ENCODE results near the gene ARID5B. TPM values are rescaled to one million over a fixed set of nuclear protein-coding genes. Genes with fewer than 3 reads are reported as not detected.

ARID5B gene
- total RNA-seq, 4 donors from 2014 or later = 17.7 to 54.6 (median 34.8) TPM

DNA sequence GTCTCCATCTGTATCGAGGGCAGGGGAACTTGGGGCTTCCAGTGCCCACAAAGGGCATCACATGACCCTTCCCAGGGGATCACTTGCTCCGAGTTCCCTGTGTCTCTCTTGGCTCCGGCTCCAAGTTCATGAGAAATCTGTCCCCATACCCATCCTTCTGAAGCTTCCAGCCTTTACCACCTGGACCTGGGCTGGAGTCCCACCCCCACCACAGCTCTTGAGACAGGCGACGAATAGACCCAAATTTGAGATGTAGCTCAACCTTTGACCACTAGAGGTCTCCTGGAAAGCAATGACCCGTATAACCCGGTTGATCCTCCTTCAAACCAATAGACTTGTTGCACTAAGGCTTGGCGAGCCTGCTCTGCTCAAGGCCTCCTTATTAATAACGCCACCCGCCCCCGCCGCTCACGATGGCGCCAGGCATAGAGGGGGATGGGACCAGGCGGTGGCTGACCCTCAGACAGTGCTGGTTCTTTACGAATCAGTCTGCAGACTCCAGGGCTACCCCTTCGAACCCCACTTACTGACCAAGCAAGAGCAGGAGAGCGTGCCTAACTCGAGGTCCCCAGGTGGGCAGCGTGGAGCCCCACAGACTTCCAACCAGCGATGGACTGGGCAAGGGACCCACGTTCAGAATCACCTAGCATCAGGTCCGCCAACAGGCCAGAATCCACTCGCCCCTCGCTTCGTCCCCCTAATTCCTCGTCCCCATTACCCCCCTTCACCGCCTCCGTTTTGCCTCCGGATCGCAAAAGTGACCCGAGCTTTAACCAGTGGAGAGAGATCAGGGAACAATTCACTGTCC lies 4.4 kb upstream of the ARID5B start:
- no peaks in the 10 kb centered on the region for H3K36me3 ChIP-seq
- TF ChIP-seq POLR2AphosphoS5 (IDR thresholded peaks at IDR 0.05) (peak in 1 of 3 donors; percentile 53), POLR2A (IDR thresholded peaks at IDR 0.05) (no peak), EP300 (IDR thresholded peaks at IDR 0.05; ENCODE audit: low read depth) (no peak)
- TF ChIP-seq, protein P1, sequence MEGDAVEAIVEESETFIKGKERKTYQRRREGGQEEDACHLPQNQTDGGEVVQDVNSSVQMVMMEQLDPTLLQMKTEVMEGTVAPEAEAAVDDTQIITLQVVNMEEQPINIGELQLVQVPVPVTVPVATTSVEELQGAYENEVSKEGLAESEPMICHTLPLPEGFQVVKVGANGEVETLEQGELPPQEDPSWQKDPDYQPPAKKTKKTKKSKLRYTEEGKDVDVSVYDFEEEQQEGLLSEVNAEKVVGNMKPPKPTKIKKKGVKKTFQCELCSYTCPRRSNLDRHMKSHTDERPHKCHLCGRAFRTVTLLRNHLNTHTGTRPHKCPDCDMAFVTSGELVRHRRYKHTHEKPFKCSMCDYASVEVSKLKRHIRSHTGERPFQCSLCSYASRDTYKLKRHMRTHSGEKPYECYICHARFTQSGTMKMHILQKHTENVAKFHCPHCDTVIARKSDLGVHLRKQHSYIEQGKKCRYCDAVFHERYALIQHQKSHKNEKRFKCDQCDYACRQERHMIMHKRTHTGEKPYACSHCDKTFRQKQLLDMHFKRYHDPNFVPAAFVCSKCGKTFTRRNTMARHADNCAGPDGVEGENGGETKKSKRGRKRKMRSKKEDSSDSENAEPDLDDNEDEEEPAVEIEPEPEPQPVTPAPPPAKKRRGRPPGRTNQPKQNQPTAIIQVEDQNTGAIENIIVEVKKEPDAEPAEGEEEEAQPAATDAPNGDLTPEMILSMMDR (IDR thresholded peaks at IDR 0.05) = peak; percentile 63 to 81 (median 65)
- DNase-seq = peak; percentile 58
- intact Hi-C loops (cut with DNase I; ENCODE audit: low total_unique reads) (no loop called here), in situ Hi-C loops (cut with MboI; ENCODE audit: low pct_ligation_motif_present in 1 of 4, low pct_unique_long_range_greater_than_20kb in 1 of 4, low sequenced_read_pairs in 3 of 4) (loop anchor here in 3 of 4 donors (10.0 kb wide), 3 partner anchors 148 to 358 kb away; no protein-coding TSS in a partner anchor)
- no peaks in the 10 kb centered on the region for H3K27me3 ChIP-seq
- 45 to 51% methylated on average over 14 to 30 of the region's 32 CpGs for WGBS, 2 donors (ENCODE audit: low coverage in 1 of 2)
- peak overlapping the region; percentile 98 for H3K27ac ChIP-seq
- H3K4me1 ChIP-seq = peaks cover 6 to 39% (median 30%) of the 10 kb centered on the region in 4 donors
- peak overlapping the region in 1 of 4 donors; percentile 20 for H3K4me3 ChIP-seq
- no peaks in the 10 kb centered on the region for H3K9me3 ChIP-seq

DNA sequence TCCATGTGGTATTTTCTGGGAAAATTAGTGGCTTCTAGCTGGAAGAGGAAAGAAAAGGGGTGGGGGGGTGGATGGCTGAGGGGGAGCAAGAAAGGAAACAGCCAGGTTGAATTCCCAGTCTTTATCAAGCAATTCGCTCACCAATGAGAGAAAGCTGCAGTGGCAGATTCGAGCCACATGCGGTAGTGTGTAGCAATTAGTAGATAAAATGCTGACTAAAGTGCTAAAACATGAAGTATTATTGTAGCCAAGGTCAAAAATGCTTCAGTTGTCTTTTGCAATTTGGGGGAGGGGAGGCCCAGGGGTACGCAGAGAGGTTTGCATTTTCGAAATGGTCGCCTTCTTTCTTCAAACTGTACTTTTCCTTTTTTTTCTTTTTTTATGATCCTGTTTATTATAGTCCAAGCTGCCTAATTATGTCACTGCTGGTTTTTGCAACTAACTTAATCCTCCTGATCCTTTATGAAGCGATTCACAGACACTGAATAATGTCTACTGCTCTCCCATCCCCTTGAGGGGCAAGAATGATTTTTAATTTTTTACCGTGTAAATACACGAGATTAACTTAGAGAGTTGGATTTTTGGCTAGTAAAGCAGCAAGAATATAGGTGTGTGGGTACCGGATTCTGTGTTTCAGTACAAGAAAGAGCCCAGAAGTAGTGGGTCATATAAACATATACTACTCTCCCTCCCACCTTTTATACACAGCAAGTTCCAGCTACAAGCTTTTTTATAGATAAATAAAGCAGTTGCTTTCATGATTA lies 3.6 kb upstream of the ARID5B start:
- WGBS, 2 donors (ENCODE audit: low coverage in 1 of 2) = 22 to 23% methylated on average over 10 of the region's 10 CpGs
- intact Hi-C loops (cut with DNase I; ENCODE audit: low total_unique reads) = no loop called here
- peak overlapping the region in 1 of 4 donors; percentile 20 for H3K4me3 ChIP-seq
- H3K27ac ChIP-seq = peak overlapping the region; percentile 98
- in situ Hi-C loops (cut with MboI; ENCODE audit: low pct_ligation_motif_present in 1 of 4, low pct_unique_long_range_greater_than_20kb in 1 of 4, low sequenced_read_pairs in 3 of 4) = loop anchor here in 3 of 4 donors (10.0 kb wide), 3 partner anchors 147 to 357 kb away; no protein-coding TSS in a partner anchor
- TF ChIP-seq, protein P1 (IDR thresholded peaks at IDR 0.05) = peak; percentile 32 to 67 (median 46)
- no peak for TF ChIP-seq POLR2A (IDR thresholded peaks at IDR 0.05)
- no peak for TF ChIP-seq POLR2AphosphoS5 (IDR thresholded peaks at IDR 0.05)
- no peak for TF ChIP-seq EP300 (IDR thresholded peaks at IDR 0.05; ENCODE audit: low read depth)
- peaks cover 6 to 39% (median 30%) of the 10 kb centered on the region in 4 donors for H3K4me1 ChIP-seq
- no peaks in the 10 kb centered on the region for H3K27me3 ChIP-seq
- H3K36me3 ChIP-seq = no peaks in the 10 kb centered on the region
- DNase-seq = peak; percentile 54
- H3K9me3 ChIP-seq = no peaks in the 10 kb centered on the region

DNA sequence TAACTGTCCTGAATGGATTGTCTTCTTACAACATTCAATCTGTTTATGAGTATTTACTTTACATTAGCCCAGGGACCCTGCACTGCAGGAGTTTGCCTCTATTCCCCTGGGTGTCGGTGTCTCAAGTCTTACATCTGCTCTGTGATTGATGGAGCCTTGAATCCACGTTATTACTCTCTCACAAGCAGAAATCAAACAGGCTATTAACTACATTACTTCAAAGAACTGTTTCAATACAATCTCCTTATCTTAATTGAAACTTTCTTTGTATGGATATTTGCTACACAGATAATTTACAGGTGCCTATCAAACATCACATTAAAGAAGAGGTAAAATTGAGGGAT lies 3.1 kb upstream of the ARID5B start:
- intact Hi-C loops (cut with DNase I; ENCODE audit: low total_unique reads) = no loop called here
- no peaks in the 10 kb centered on the region for H3K27me3 ChIP-seq
- TF ChIP-seq POLR2AphosphoS5 (IDR thresholded peaks at IDR 0.05) = no peak

DNA sequence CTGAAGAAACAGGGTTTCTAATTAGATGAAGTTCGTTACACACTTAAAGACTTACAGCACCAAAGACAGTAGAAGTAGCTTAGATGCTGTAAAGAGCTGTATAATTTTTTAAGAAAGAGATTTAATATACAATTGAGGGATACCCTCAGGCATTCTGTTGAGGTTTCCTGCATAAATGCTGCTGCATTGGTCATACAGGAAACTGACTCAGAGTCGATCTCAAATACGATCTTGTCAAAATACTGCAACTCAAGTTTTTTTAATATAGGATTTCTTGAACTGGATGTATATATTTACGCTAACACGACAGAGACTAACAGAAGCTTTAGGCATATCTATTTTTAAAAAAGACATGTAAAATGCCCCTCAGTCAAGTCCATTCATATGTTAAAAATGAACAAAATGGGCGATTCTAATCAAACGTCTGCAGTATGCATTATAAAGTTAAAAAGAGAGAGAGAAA lies 2.4 kb upstream of the ARID5B start:
- peak overlapping the region in 1 of 4 donors; percentile 79 for H3K4me3 ChIP-seq
- no peaks in the 10 kb centered on the region for H3K36me3 ChIP-seq
- no peaks in the 10 kb centered on the region for H3K9me3 ChIP-seq
- TF ChIP-seq POLR2AphosphoS5 (IDR thresholded peaks at IDR 0.05) = no peak
- TF ChIP-seq, protein P1 (IDR thresholded peaks at IDR 0.05) = no peak
- TF ChIP-seq EP300 (IDR thresholded peaks at IDR 0.05; ENCODE audit: low read depth) = no peak
- TF ChIP-seq POLR2A (IDR thresholded peaks at IDR 0.05) = no peak
- H3K27ac ChIP-seq = peak overlapping the region; percentile 98
- H3K27me3 ChIP-seq = no peaks in the 10 kb centered on the region
- no peak for DNase-seq
- in situ Hi-C loops (cut with MboI; ENCODE audit: low pct_ligation_motif_present in 1 of 4, low pct_unique_long_range_greater_than_20kb in 1 of 4, low sequenced_read_pairs in 3 of 4) (loop anchor here in 3 of 4 donors (10.0 kb wide), 3 partner anchors 146 to 356 kb away; no protein-coding TSS in a partner anchor), intact Hi-C loops (cut with DNase I; ENCODE audit: low total_unique reads) (no loop called here)
- WGBS, 2 donors (ENCODE audit: low coverage in 1 of 2) = 25 to 39% methylated on average over 6 to 7 of the region's 7 CpGs
- peaks cover 6 to 41% (median 31%) of the 10 kb centered on the region in 4 donors for H3K4me1 ChIP-seq

More for the DNA sequence above, 3.1 kb upstream of the ARID5B start:
- no peaks in the 10 kb centered on the region for H3K9me3 ChIP-seq
- in situ Hi-C loops (cut with MboI; ENCODE audit: low pct_ligation_motif_present in 1 of 4, low pct_unique_long_range_greater_than_20kb in 1 of 4, low sequenced_read_pairs in 3 of 4) = loop anchor here in 3 of 4 donors (10.0 kb wide), 3 partner anchors 146 to 356 kb away; no protein-coding TSS in a partner anchor
- peak overlapping the region; percentile 98 for H3K27ac ChIP-seq
- WGBS, 2 donors (ENCODE audit: low coverage in 1 of 2) = 10 to 19% methylated on average over 2 of the region's 2 CpGs
- H3K4me1 ChIP-seq = peaks cover 6 to 39% (median 30%) of the 10 kb centered on the region in 4 donors
- no peaks in the 10 kb centered on the region for H3K36me3 ChIP-seq
- no peak for DNase-seq
- no peak overlapping the region for H3K4me3 ChIP-seq

Data from transverse colon (tissue), 4 donors.